K562 (cell line): Measurements from ENCODE around the gene EFCAB9. TPM values are rescaled to one million over a fixed set of nuclear protein-coding genes. Genes with fewer than 3 reads are reported as not detected.

ENCODE experiments used
- ATAC-seq: fragments of 200-7000 bp; cut with Tn5 transposase; 3 replicates; pipeline ENCODE4 v1.9.1; 2020; ENCODE audit warnings: moderate library complexity
- BruUV-seq: library from RNA; stranded (reverse); fragments of 400-500 nt; replicated peaks from 2 replicates; lab custom pipeline; 2021; lab: Mats Ljungman, UMichigan
- CTCF ChIA-PET: fragments of 300-600 bp; formaldehyde crosslinking; extraction: SDS; loops from one replicate; lab custom pipeline; 2021; ENCODE audit warnings: low intra/inter-chr PET ratio; lab: Yijun Ruan, JAX
- POLR2A ChIA-PET: fragments of 300-600, 350-650 bp; sonication (Branson Sonifier 250); formaldehyde crosslinking; extraction: SDS; loops from one replicate; lab custom pipeline; 2021; ENCODE audit warnings: antibody characterized with exemption, inconsistent platforms; lab: Yijun Ruan, JAX
- DNase-seq, 4 experiments: peaks; one replicate each; pipeline versions ENCODE4 v3.0.0 to v3.0.0-alpha.2; 2011 to 2018; ENCODE audit warnings: low spot score in 3 of 4, mixed read lengths in 3 of 4; ENCODE audit errors: extremely low read depth in 1 of 4
- FAIRE-seq: peaks from 2 replicates; lab custom pipeline; 2011; peaks lifted over from hg19 to GRCh38; lab: Jason Lieb, UNC
- H2AFZ ChIP-seq: 2 replicates; pipeline ENCODE4 v1.6.0; 2011; ENCODE audit warnings: low read depth, low read length, control low read depth, inconsistent platforms
- H3K27ac ChIP-seq: fragments of 200-600 bp; 3 replicates; pipeline ENCODE4 v1.8.0; 2011; ENCODE audit warnings: low read depth, mild to moderate bottlenecking, control low read depth, inconsistent platforms, low read length, moderate library complexity, mixed read lengths; ENCODE audit errors: extremely low read depth
- H3K27me3 ChIP-seq, 2 experiments: fragments of 300-600 bp in 1 of 2; 2 replicates in 1 of 2; 3 replicates in 1 of 2; pipeline versions ENCODE4 v1.6.0 to v1.8.0; 2011; ENCODE audit warnings: inconsistent platforms in 2 of 2, low read length in 2 of 2, mild to moderate bottlenecking in 1 of 2, mixed read lengths in 1 of 2, moderate library complexity in 1 of 2; ENCODE audit not compliant: control insufficient read depth in 2 of 2, insufficient read depth in 2 of 2
- H3K36me3 ChIP-seq: fragments of 300-600 bp; 3 replicates; pipeline ENCODE4 v1.8.0; 2011; ENCODE audit warnings: mild to moderate bottlenecking, low read length, inconsistent platforms; ENCODE audit not compliant: control insufficient read depth, insufficient read depth
- H3K4me1 ChIP-seq, 2 experiments: fragments of 200-600 bp in 1 of 2; replicated peaks in 1 of 2; 2 replicates in 1 of 2; 3 replicates in 1 of 2; pipeline versions ENCODE4 v1.5.1 to v1.8.0; 2011; ENCODE audit warnings: inconsistent platforms in 2 of 2, low read length in 2 of 2, mild to moderate bottlenecking in 1 of 2, mixed read lengths in 1 of 2, moderate library complexity in 1 of 2; ENCODE audit not compliant: control insufficient read depth in 2 of 2, insufficient read depth in 2 of 2
- H3K4me2 ChIP-seq: 2 replicates; pipeline ENCODE4 v1.6.1; 2011; ENCODE audit warnings: low read length, control low read depth, inconsistent platforms, mixed read lengths; ENCODE audit not compliant: insufficient read depth
- H3K4me3 ChIP-seq: fragments of 200-600 bp; sonication (generic), shearing (Covaris generic); 2 replicates; pipeline ENCODE4 v1.5.1; 2016; ENCODE audit warnings: control low read depth, inconsistent platforms
- H3K79me2 ChIP-seq: fragments of 200-600 bp; 3 replicates; pipeline ENCODE4 v1.8.0; 2011; ENCODE audit warnings: low read length, inconsistent platforms; ENCODE audit not compliant: control insufficient read depth, insufficient read depth
- H3K9ac ChIP-seq, 2 experiments: 2 replicates each; pipeline versions ENCODE4 v1.6.0 to v1.6.1; 2011; ENCODE audit warnings: low read depth in 2 of 2, low read length in 2 of 2, control low read depth in 1 of 2, inconsistent platforms in 1 of 2, mild to moderate bottlenecking in 1 of 2, mixed read lengths in 1 of 2; ENCODE audit not compliant: insufficient read depth in 1 of 2
- H3K9me1 ChIP-seq: one replicate; pipeline ENCODE4 v1.6.0; 2011; ENCODE audit warnings: inconsistent platforms, mild to moderate bottlenecking, low read length, moderate library complexity; ENCODE audit not compliant: control insufficient read depth, insufficient read depth
- H3K9me3 ChIP-seq: replicated peaks from 2 replicates; pipeline ENCODE4 v1.5.1; 2011; ENCODE audit warnings: low read depth, low read length, inconsistent platforms; ENCODE audit not compliant: control insufficient read depth, insufficient read depth
- H4K20me1 ChIP-seq: replicated peaks from 2 replicates; pipeline ENCODE4 v1.6.1; 2011; ENCODE audit warnings: low read length, inconsistent platforms, mixed read lengths; ENCODE audit not compliant: control insufficient read depth, insufficient read depth
- BRCA1 ChIP-seq, 2 experiments: fragments of 450-650 bp in 1 of 2; sonication (generic) in 1 of 2; formaldehyde crosslinking in 1 of 2; IDR thresholded peaks; 2 replicates each; pipeline versions ENCODE4 v1.5.0 to v1.6.1; 2017 to 2020; ENCODE audit warnings: mild to moderate bottlenecking in 1 of 2, missing genetic modification reagents in 1 of 2
- CREB3 ChIP-seq: fragments of 450-650 bp; conservative IDR thresholded peaks from 2 replicates; pipeline ENCODE4 v1.6.1; 2016; ENCODE audit warnings: missing genetic modification characterization, low read depth, mild to moderate bottlenecking, missing compliant biosample characterization, moderate library complexity
- FOXK2 ChIP-seq, 2 experiments: fragments of 450-650 bp; IDR thresholded peaks in 1 of 2; conservative IDR thresholded peaks in 1 of 2; 2 replicates each; pipeline ENCODE4 v1.6.1; 2016; ENCODE audit warnings: low read depth in 2 of 2, mild to moderate bottlenecking in 1 of 2
- GABPA ChIP-seq: fragments of 200-800 bp; sonication (Bioruptor generic); conservative IDR thresholded peaks from 2 replicates; pipeline ENCODE4 v1.6.1; 2016; ENCODE audit warnings: low read depth, missing genetic modification characterization, missing compliant biosample characterization
- HDAC1 ChIP-seq, 2 experiments: fragments of 450-650 bp; IDR thresholded peaks; 2 replicates each; pipeline ENCODE4 v1.6.1; 2016 to 2017; ENCODE audit warnings: inconsistent platforms in 1 of 2, mild to moderate bottlenecking in 1 of 2, moderate library complexity in 1 of 2
- KHSRP ChIP-seq: fragments of 450-650 bp; IDR thresholded peaks from 2 replicates; pipeline ENCODE4 v1.6.1; 2017
- RBM17 ChIP-seq: fragments of 200-400 bp; formaldehyde crosslinking; IDR thresholded peaks from 2 replicates; pipeline ENCODE4 v1.6.1; 2017; ENCODE audit warnings: low read depth, mild to moderate bottlenecking, low read length, borderline replicate concordance
- SRSF3 ChIP-seq: fragments of 200-400 bp; formaldehyde crosslinking; IDR thresholded peaks from 2 replicates; pipeline ENCODE4 v1.6.1; 2016; ENCODE audit warnings: mild to moderate bottlenecking, low read length, moderate library complexity; ENCODE audit not compliant: insufficient read depth
- ZC3H8 ChIP-seq: fragments of 450-650 bp; IDR thresholded peaks from 2 replicates; pipeline ENCODE4 v1.6.1; 2017
- ZFX ChIP-seq: sonication (generic); formaldehyde crosslinking; IDR thresholded peaks from 2 replicates; pipeline ENCODE4 v1.8.0; 2022; ENCODE audit warnings: mild to moderate bottlenecking, missing genetic modification reagents, moderate library complexity
- ZNF239 ChIP-seq: fragments of 250-450 bp; sonication (Bioruptor Pico); IDR thresholded peaks from 2 replicates; pipeline ENCODE4 v1.4.0; 2020; ENCODE audit warnings: mild to moderate bottlenecking
- ZNF586 ChIP-seq: fragments of 450-650 bp; formaldehyde crosslinking; conservative IDR thresholded peaks from 2 replicates; pipeline ENCODE4 v1.4.0; 2020; ENCODE audit warnings: mild to moderate bottlenecking, moderate library complexity
- ZNF76 ChIP-seq: fragments of 250-450 bp; sonication (Bioruptor Pico); IDR thresholded peaks from 2 replicates; pipeline ENCODE4 v1.4.0; 2020; ENCODE audit warnings: mild to moderate bottlenecking, moderate library complexity, borderline replicate concordance
- WGBS: fragments of 100-300 bp; shearing (Covaris generic); methylation state at CpG from one replicate; pipeline ENCODE4 v1.1.6; 2016; ENCODE audit warnings: low coverage, mixed read lengths; ENCODE audit not compliant: insufficient coverage; ENCODE audit errors: missing lambda C conversion rate; 5-methylcytosine and 5-hydroxymethylcytosine counted together
- in situ Hi-C: fragments of 300-500 bp; cut with MboI; formaldehyde crosslinking; loops from 4 replicates; pipeline ENCODE4 v1.15.0; 2018; ENCODE audit warnings: inconsistent platforms, mixed read lengths
- intact Hi-C: fragments of 100-400 bp; cut with micrococcal nuclease; formaldehyde crosslinking; loops from 2 replicates; pipeline ENCODE4 v1.14.2; 2022
- polyA plus RNA-seq, 8 experiments: library from polyadenylated mRNA; depleted of rRNA in 4 of 8; stranded (reverse) in 5 of 8; unstranded in 3 of 8; fragments of >200 nt; fragmentation: Nextera tagmentation in 2 of 8; fragmentation: Illumina TruSeq in 1 of 8; extraction: Ambion mirVana in 2 of 8; extraction: Trizol in 1 of 8; gene quantifications; 2 replicates each; pipeline versions ENCODE4 v1.2.1 to v1.2.3, GENCODE V29; 2011 to 2014; ENCODE audit warnings: inconsistent platforms in 1 of 8, missing spikeins in 1 of 8
- total RNA-seq, 7 experiments: library from RNA; depleted of rRNA in 6 of 7; stranded (reverse); fragments of >200 nt in 6 of 7; fragmentation: Illumina TruSeq in 2 of 7; extraction: Trizol in 2 of 7; gene quantifications; 2 replicates each; pipeline versions ENCODE4 v1.2.1 to v1.2.3, GENCODE V29; 2011 to 2021; ENCODE audit warnings: low replicate concordance in 1 of 7
- TF ChIP-seq, protein P1 (sequence below): fragments of 450-650 bp; formaldehyde crosslinking; IDR thresholded peaks from 2 replicates; pipeline ENCODE4 v1.4.0; 2022; ENCODE audit warnings: missing genetic modification characterization
- TF ChIP-seq, protein P2 (sequence below): fragments of 450-650 bp; IDR thresholded peaks from 2 replicates; pipeline ENCODE4 v1.6.1; 2016; ENCODE audit warnings: mild to moderate bottlenecking
- TF ChIP-seq, protein P3 (sequence below): fragments of 200-800 bp; sonication (Bioruptor generic); IDR thresholded peaks from 2 replicates; pipeline ENCODE4 v1.6.1; 2017; ENCODE audit warnings: missing genetic modification characterization, missing compliant biosample characterization

Gene EFCAB9
- total and polyA plus RNA-seq, 9 of the 15 experiments (the other 6 are each of a cell fraction or from before 2014, with no cell fraction given): not detected

DNA sequence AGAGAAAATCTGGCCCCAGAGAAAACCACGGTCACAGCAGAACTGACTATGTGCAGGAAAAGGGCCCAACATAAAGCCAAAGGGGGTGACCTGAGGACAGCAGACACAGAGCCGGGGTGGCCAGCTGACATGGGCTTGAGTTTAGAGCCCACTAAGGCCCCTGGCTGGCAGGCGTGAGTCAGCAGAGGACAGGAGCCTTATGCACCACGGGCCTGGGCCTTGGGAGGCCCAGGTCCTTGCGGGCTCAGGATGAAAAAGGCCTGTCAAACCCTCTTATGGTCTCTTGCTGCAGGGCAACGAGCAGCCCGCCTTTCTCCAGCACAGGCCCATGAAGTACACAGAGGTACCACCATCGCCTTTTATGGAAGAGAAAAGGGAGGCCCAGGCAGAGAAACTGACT, 25.7 kb upstream of the EFCAB9 start:
- in situ Hi-C loops (no loop called here), intact Hi-C loops (no loop called here)
- Histone ChIP-seq H3K9me1 (peaks cover 4% of the 10 kb centered on the region), H3K4me3 (no peak overlapping the region), H3K4me2 (no peak overlapping the region), H3K27ac (no peak overlapping the region), H3K27me3 (peaks cover 0 to 8% of the 10 kb centered on the region in 2 experiments; a peak in 3 of 5 replicates), H3K79me2 (no peaks in the 10 kb centered on the region), H3K36me3 (no peaks in the 10 kb centered on the region), H3K4me1 (peaks cover 0 to 10% of the 10 kb centered on the region in 2 experiments; a peak in 2 of 5 replicates), H3K9ac (0 out of 4 replicates have a peak overlapping the region, but pooled peaks of 1 of the 2 experiments have one; percentile 33), H4K20me1 (no peaks in the 10 kb centered on the region), H2AFZ (no peak overlapping the region), H3K9me3 (no peaks in the 10 kb centered on the region)
- FAIRE-seq (no peak), DNase-seq (no peak), ATAC-seq (peak; percentile 19; the same call in 2 of the 3 replicates)
- TF ChIP-seq CREB3 (no peak), KHSRP (no peak), GABPA (tag) (no peak), ZFX (CRISPR knock-in tag) (no peak), ZNF586 (CRISPR knock-in tag) (no peak), BRCA1 (IDR thresholded peaks at IDR 0.05) (no peak), BRCA1 (CRISPR knock-in tag; IDR thresholded peaks at IDR 0.05) (no peak), RBM17 (no peak), ZC3H8 (no peak), ZNF239 (CRISPR knock-in tag) (no peak), ZNF76 (CRISPR knock-in tag) (no peak), SRSF3 (no peak), FOXK2 (conservative IDR thresholded peaks at IDR 0.05 in 1 of 2, IDR thresholded peaks at IDR 0.05 in 1 of 2; ENCODE audit: low read depth in 2 of 2) (no peak), HDAC1 (IDR thresholded peaks at IDR 0.05) (no peak)
- TF ChIP-seq, protein P1, sequence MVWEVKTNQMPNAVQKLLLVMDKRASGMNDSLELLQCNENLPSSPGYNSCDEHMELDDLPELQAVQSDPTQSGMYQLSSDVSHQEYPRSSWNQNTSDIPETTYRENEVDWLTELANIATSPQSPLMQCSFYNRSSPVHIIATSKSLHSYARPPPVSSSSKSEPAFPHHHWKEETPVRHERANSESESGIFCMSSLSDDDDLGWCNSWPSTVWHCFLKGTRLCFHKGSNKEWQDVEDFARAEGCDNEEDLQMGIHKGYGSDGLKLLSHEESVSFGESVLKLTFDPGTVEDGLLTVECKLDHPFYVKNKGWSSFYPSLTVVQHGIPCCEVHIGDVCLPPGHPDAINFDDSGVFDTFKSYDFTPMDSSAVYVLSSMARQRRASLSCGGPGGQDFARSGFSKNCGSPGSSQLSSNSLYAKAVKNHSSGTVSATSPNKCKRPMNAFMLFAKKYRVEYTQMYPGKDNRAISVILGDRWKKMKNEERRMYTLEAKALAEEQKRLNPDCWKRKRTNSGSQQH: no peak
- TF ChIP-seq, protein P2, sequence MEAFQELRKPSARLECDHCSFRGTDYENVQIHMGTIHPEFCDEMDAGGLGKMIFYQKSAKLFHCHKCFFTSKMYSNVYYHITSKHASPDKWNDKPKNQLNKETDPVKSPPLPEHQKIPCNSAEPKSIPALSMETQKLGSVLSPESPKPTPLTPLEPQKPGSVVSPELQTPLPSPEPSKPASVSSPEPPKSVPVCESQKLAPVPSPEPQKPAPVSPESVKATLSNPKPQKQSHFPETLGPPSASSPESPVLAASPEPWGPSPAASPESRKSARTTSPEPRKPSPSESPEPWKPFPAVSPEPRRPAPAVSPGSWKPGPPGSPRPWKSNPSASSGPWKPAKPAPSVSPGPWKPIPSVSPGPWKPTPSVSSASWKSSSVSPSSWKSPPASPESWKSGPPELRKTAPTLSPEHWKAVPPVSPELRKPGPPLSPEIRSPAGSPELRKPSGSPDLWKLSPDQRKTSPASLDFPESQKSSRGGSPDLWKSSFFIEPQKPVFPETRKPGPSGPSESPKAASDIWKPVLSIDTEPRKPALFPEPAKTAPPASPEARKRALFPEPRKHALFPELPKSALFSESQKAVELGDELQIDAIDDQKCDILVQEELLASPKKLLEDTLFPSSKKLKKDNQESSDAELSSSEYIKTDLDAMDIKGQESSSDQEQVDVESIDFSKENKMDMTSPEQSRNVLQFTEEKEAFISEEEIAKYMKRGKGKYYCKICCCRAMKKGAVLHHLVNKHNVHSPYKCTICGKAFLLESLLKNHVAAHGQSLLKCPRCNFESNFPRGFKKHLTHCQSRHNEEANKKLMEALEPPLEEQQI: no peak
- TF ChIP-seq, protein P3, sequence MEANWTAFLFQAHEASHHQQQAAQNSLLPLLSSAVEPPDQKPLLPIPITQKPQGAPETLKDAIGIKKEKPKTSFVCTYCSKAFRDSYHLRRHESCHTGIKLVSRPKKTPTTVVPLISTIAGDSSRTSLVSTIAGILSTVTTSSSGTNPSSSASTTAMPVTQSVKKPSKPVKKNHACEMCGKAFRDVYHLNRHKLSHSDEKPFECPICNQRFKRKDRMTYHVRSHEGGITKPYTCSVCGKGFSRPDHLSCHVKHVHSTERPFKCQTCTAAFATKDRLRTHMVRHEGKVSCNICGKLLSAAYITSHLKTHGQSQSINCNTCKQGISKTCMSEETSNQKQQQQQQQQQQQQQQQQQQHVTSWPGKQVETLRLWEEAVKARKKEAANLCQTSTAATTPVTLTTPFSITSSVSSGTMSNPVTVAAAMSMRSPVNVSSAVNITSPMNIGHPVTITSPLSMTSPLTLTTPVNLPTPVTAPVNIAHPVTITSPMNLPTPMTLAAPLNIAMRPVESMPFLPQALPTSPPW (CRISPR knock-in tag): no peak
- POLR2A ChIA-PET: interaction anchor here (0.6 kb wide), 1 partner anchor 28 kb away, joined by 3 read pairs; no protein-coding TSS in a partner anchor
- CTCF ChIA-PET: no interaction called here
- no TSS peak for BruUV-seq
- 39% methylated on average over 8 of the region's 8 CpGs for WGBS
